GM21723 (cell line): ENCODE results near the gene PKD1.

ENCODE experiments used
- ATAC-seq: cut with Tn5 transposase; IDR thresholded peaks from one replicate; pipeline ENCODE4 v1.9.1; 2021; ENCODE audit warnings: mild to moderate bottlenecking, moderate library complexity; ENCODE audit not compliant: unreplicated experiment

PKD1 gene

GRCh38 chr16:2056077-2056476, 79.6 kb downstream of the PKD1 start:
- no peak for ATAC-seq

GRCh38 chr16:2054543-2055245, 81.0 kb downstream of the PKD1 start:
- ATAC-seq, result no peak

DNA sequence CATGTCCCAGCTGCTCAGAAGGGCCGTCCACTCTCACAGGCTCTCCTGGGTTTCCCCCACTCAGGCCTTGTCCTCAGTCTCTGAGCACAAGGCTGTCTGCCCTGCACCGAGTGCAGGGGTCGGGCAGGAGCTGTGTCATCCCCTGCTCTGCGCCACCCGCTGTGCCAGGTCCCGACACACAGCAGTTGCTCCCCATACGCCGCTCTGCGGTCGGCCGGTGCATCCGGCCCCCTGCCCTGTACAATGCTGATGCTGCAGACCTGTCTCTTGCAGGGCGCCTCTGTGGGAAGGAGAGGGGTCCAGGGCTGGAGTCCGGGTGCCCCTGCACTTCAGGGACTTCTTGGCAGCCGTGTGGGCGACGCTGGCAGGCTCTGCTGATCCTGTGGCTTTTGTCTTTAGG, 81.8 kb downstream of the PKD1 start:
- ATAC-seq, result no peak

- ATAC-seq, result no peak
Observed at GRCh38 chr16:2053211-2053610, 82.5 kb downstream of the PKD1 start.

DNA sequence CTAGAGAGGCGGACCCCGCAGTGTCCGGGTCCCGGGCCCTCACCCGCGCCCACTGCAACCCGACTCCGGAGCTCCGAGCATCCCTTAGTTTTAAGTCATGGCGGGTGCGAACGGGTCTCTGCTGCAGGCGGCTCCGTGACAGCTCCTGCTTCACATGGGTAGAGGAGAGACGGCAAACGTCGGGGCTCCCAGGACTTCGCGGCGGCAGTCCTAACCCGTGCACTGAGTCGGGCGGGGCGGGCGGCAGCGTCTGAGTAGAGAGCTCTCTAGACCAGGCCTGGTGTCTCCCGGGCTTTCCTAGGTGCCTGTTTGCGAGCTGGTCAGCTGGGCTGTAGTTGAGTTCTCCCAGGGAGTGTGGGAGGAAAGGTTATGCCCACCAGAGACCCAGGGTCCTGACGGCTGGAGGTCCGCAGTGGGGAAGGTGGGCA, 87.6 kb downstream of the PKD1 start:
- peak; percentile 13 for ATAC-seq

DNA sequence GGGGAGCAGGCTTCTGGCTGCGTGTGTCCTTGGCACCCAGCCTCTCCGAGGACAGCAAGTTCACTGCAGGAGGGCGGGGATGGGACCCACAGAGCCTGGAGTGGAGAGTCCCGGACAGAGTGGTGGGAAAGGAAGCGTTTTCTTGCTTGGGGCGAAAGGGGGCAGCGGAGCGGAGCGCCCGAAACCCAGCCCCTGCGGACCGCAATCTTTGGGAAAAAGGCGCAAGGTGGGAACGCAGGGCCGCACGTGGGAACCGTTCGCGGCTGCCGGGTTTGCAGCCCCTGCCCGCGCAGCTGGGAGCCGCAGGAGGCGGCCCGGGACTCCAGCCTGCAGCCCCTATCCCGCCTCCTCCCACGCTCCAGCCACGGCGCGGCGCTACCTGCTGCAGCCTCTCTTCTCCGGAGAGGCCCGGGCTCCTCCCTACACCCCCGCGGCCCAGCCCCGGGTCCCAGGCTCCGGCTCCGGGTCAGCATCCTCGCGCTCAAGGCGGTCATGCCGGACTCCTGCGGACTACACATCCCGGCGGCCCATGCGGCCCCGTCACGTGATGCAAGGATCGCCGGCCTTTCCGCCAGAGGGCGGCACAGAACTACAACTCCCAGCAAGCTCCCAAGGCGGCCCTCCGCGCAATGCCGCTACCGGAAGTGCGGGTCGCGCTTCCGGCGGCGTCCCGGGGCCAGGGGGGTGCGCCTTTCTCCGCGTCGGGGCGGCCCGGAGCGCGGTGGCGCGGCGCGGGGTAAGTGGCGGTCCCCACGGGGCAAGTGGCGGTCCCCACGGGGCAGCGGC, 88.2 kb downstream of the PKD1 start, which contains the start of the genes NTHL1 and TSC2:
Gene NTHL1, minus strand, starts transcription at position 505 of the 786 bp plus-strand sequence. Its CDS starts 11 bp downstream, at position 494.
Gene TSC2, plus strand, starts transcription at position 656 of the 786 bp plus-strand sequence. CDS start 631 bp downstream, outside the sequence.
- ATAC-seq, result peak; percentile 92

DNA sequence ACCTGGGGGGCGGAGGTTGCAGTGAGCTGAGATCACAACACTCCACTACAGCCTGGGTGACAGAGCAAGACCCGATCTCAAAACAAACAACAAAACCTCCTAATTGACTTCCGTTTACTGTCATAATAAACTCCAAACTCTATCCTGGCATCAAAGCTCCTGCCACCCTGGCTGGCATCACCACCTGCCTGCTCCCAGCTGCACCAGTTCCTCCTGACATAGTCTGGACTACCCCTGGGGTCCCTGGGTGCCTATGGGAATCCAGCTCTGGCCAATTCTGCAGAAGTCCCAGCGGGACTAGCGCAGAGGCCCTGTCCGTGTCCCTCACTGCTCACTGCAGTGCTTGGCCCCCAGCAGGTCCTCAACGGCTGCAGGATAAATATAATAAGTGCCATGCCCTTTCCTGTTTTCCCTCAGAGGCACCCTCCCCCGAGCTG, 88.8 kb downstream of the PKD1 start:
- ATAC-seq, result no peak

DNA sequence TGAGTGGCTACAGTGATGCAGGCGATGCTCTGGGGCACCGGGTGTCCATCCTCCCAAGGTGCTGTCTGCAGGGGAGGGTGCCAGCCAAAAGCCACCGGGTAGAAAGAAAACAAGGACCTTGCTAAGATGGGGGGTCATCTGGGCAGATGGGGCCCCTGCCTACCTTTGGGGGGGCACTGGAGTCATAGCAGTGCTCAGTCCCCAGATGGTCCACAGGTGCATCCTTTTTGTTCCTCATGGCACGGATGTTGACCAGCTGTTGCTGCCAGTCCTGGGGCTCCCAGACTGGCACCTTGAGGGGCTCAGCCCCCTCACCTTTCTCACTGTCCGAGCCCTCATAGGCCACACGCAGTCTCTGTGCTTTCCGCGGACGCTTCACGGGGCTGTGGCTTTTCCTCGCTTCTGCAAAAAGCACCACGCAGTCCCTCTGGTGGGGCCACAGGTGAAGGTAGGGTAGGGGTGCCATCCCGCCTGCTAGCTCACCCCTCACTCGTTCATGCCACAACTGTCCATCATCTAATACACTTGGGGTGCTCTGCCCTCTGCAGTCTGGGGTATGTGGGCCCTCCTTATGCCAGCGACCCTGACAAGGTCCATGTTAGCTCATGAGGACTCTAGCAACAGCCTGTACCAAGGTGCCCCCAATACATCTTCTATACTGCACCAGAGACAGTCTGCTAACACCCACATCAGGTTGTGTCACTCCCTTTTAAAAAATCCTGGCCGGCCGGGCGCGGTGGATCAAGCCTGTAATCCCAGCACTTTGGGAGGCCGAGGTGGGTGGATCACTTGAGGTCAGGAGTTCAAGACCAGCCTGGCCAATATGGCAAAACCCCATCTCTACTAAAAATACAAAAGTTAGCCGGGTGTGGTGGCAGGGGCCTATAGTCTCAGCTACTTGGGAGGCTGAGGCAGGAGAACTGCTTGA, 89.5 kb downstream of the PKD1 start:
- no peak for ATAC-seq

GRCh38 chr16:2044541-2044940, 91.2 kb downstream of the PKD1 start:
- ATAC-seq, result no peak

- ATAC-seq, result no peak
Observed at GRCh38 chr16:2043667-2044451, 91.8 kb downstream of the PKD1 start.

- no peak for ATAC-seq
Observed at GRCh38 chr16:2042986-2043666, 92.6 kb downstream of the PKD1 start.

DNA sequence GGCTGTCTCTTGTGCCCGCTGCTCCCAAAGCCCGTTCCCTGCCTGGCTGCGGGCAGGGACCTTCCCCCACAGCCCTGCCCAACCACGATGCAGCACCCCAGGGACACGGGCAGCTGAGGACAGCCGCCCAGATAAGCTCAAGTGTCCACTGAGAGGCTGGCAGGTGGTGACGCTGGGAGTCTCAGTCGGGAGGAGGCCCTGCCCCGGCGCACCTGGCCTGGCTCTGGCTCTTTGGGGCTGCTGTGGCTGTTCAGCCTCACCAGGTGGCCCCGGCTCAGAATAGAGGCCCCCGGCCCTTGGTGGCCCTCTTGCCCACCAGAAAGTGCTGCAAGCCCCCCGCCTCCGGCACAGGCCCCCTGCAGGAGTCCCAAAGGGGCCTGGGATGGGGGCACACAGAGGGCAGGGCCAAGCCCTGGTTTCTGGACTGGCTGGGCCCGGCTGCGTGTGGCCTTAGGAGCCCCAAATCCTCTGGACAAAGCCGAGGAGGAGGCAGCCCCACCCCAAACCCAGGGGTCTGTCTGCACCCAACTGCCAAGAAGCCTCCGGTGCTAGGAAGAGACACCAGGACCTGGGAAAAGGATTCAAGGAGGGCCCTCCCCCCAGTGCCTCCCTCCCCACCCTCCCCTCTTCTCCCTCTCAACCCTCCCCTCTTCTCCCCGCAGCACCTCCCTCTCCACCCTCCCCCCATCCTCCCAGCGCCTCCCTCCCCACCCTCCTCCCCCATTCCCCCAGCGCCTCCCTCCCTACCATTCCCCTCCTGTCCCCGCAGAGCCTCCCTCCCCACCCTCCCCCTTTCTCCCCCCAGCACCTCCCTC, 93.3 kb downstream of the PKD1 start:
- no peak for ATAC-seq

DNA sequence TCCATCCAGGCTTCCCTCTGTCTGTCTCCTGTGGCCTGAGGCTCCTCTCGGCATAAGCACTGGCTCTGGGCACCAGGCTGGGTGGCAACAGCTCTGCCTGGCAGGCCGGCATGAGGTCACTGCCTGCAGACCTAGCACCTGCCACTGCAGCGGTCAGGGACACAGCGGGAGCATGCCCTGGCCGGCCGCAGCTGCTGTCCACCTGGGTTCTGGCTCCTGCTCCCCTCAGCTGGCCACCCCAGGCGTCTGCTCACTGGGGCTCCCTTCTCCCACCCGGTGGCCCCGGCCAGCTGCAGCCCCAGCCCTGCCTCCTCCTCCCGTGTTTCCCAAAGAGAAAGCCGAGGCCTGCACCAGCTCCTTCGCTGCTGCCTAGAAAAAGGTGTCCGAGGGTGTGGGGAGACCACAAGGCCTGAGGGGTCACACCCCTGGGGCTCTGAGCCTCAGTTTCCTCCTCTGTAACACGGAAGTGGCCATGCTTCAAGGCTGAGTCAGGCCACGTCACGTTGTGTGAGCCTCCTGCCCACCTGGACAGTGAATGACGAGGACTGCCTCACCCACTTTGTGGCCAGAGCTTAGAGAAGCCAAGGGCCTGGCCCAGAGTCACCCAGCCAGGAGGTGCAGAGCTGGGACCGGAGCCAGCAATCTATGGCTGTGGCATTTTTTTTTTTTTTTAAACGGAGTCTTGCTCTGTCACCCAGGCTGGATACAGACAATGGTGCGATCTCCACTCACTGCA, 94.7 kb downstream of the PKD1 start:
- ATAC-seq, result no peak

DNA sequence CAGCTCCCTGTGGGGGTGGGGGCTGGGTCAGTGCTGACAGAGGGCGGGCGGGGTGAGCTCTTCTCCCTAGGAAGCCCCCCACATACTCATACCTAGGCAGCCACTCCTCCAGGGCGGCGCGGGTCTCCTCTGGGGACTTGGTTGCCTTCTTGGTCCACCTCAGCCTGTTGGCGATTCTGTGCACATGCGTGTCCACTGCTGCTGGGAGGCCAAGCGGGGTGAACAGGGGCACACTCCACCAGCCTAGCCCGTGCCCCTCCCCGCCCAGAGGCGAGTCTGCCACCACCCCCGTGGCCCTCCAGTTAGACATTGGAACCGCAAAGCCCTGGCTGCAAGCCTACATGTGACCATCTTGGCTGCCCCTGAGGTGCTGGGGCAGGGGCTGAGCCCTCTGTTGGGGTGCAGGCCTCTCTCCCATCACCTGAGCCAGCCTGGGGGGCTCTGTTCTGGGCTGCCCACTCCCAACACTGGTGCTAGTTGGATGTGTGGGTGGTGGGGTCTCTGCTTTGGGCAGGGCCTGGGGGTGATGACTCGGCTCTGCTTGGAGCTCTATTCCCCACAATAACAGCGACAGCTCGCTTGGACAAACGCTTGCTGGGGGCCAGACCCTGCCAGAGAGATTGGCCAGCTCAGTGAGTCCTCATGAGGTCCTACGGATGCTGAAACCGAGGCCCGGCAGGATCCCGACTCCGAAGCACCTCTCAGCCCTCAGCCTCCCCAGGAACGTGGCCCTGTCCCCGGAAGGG, 95.5 kb downstream of the PKD1 start:
- ATAC-seq, result no peak

DNA sequence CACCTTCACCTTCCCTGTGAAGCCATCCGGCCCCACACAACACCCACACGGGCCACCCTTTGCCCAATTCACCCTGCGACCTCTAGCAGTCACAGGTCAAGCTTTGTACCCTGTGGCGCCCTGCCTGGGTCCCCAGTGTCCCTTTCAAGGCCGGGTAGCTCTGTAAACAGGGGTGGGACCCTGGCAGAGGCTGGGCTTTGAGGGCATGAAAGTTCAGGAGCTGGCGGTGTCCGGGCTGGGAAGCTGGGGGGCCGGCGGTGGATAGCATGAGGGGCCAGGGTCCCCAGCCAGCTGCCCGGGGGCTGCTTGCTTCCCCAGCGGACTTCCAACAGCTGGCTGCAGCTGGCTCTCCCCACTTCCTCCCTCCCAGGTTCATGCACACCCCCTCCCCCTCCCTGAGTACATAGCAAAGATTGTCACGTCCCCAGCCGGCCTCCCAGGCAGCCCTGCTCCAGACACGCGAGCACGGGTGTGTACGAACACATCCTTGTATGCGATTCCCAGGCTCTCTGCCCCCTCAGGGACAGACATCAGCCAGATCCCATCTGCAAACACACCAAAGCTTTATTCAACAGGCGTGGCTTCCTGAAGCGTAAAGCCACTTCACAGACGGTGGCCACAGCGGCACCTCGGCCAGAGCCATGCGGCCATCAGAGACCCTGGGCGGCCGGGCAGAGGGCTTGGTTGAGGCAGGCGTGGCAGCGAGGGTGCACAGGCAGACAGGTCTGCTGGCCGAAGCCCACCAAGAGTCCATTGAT, 96.2 kb downstream of the PKD1 start:
- ATAC-seq, result no peak
